Stimulated activated CD8-positive, alpha-beta memory T cell treated with anti-CD3 and anti-CD28 coated beads, Interleukin-7, amount 100 ng/mL, for 1 hour (primary cell): ENCODE measurements around the gene LIF.
A peak's percentile ranks its signal among the peaks of the same experiment; 100 is the strongest.

ENCODE experiments used
- DNase-seq, 2 donors: peaks; one replicate each; pipeline ENCODE4 v3.0.0-alpha.2; 2020; ENCODE audit warnings: low read depth in 2 of 2

The LIF gene

DNA sequence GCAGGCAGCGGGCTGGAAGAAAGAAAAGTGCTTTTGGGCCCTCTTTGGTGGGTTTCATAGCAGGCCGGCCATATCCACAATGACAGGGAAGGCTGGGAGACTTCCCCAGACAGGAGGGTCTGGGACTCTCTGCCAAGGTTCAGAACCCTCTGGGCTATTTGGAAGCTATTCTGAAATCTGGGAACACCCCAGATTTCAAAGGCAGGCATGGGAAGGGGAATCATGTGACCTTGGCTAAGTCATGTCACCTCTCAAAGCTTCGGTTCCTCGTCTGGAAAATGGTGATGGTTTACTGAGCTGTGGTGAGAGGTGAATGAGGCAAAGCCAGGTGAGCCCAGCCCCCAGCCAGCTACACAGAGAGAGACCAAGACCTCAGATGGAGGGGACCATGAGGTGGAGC lies 38.1 kb upstream of the LIF start:
- no peak for DNase-seq

DNA sequence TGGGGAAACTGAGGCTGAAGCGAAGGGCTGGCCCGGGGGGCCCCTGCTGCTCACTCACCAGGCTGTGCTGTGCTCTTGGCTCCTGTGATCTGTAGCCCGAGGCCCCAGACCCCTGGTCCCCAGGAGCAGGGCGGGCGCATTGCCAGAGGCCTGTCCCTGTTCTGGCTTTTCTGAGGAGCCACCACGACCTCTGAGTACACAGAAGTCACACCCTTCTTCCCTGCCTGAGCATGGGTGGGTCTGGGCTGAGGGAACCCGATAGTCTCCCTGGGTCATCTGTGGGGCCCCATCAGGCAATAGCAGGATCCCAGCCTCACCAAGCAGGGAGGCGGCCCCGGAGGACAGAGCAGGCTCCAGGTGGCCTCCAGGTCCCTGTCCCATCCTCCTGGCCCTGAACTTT lies 37.6 kb upstream of the LIF start:
- no peak for DNase-seq

DNA sequence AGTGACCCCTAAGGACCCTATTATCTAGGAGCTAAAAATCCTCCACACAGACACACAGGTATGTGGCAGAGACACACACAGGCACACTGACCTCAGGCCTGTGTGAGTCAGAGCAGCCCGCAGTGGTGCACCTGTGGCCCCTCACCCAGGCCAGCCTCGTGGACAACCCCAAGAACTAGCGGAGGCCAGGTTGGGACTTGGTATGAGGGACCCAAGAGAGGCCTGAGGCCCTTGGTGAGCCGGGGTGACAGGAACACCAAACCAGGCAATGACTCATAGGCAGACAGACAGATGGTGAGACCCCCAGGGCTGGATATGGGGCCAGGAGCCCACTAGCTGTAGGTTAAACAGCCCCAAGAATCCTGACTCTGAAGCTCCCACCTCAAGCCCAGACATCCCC lies 36.8 kb upstream of the LIF start:
- DNase-seq = no peak

- no peak for DNase-seq
Measured at GRCh38 chr22:30282616-30283046, 36.1 kb upstream of the LIF start.

- DNase-seq = no peak
Measured at GRCh38 chr22:30280505-30280904, 33.9 kb upstream of the LIF start.

DNA sequence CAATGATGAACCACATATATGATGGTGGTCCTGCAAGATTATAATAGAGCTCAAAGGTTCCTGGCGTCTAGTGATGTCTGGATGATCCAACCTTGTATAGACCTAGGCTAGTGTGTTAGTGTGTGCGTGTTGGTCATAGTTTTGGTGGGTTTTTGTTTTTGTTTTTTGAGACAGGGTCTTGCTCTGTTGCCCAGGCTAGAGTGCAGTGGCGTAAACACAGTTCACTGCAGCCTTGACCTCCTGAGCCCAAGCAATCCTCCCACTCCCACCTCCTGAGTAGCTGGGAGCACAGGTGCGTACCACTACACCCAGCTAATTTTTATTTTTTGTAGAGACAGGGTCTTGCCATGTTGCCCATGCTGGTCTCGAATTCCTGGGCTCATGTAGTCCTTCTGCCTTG lies 33.4 kb upstream of the LIF start:
- DNase-seq = no peak

DNA sequence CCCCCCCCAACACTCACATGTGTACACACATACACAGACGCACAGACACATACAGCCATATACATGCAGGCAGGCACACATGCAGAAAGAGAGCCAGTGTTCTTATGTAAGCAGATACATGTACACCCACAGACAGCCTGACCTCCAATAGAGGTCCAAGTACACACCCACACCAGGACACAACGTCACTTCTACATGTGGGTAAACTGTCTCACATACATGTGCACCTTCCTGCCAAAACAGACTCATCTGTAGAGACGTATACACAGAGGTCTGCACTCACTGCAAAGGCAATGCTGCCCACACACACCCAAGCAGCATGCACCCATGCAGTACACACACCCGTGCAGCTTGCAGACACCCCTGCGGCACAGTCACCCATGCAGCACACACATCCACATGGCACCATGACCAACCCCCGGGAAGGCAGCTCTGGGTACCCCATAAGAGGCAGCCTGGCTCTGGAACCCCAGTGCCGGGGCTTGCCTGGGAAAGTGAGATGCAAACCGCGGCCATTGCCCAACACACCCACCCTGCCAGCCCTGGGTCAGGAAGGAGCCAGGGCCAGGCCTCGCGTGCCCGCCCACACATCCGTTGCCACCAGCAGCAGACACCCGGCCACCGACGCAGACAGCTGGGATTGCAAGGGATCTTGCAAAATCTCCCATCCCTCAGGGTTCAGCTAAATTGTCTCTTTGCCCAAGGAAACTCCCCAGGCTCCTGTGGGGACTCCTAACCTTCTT lies 32.7 kb upstream of the LIF start:
- DNase-seq = no peak

DNA sequence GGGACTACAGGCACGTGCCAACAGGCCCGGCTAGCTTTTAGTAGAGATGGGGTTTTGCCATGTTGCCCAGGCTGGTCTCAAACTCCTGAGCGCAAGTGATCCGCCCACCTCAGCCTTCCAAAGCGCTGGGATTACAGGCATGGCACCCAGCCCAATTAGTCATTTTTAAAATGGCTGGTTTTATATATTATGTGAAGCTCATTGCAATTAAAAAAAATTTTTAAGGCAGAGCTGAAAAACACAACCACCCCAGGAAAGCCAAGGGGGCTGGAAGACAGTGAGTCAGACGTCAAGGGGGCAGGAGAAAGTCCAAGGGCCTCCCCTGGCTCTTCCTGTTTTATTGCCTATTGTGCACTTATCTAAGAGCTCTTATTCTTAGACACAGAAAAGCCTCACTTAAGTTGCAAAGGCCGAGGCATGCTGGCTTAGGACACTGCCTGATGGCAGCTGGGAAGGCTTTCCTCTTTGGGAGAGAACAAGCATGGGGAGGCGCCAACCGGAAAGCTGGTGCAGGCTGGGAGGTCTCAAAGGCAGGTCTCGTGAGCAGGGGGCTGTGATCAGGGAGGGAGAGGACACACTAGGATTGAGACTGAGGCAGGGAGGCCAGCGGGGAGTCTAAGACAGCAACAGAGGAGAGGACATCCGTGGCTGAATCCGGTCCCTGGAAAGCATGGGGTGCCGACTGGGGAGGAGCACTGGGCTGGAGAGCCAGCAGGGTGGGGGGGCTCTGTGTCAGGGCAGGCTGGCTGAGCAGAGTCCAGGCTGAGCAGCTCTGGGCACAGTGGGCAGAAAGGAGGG lies 31.2 kb upstream of the LIF start:
- DNase-seq = no peak

- DNase-seq = no peak
Measured at GRCh38 chr22:30276039-30276438, 29.5 kb upstream of the LIF start.

- DNase-seq = no peak
Measured at GRCh38 chr22:30275625-30276024, 29.1 kb upstream of the LIF start.

DNA sequence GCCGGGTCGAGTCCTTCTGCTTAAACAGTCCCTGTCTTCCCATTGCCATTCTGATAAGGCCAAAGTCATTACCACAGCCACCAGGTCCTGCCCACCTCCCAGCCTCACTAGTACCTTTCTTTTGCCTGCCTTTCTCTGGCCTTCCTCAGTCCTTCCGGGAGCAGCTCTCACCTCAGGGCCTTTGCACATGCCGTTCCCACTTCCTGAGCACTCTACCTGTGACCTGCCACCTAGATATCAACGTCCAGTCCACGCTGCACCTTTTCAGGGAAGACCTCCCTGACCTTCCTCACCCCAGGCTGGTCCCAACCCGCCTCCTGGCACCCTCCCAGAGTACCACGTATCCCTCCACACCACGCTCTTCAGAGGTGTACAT lies 27.9 kb upstream of the LIF start:
- no peak for DNase-seq

- no peak for DNase-seq
Measured at GRCh38 chr22:30273711-30274436, 27.3 kb upstream of the LIF start.

DNA sequence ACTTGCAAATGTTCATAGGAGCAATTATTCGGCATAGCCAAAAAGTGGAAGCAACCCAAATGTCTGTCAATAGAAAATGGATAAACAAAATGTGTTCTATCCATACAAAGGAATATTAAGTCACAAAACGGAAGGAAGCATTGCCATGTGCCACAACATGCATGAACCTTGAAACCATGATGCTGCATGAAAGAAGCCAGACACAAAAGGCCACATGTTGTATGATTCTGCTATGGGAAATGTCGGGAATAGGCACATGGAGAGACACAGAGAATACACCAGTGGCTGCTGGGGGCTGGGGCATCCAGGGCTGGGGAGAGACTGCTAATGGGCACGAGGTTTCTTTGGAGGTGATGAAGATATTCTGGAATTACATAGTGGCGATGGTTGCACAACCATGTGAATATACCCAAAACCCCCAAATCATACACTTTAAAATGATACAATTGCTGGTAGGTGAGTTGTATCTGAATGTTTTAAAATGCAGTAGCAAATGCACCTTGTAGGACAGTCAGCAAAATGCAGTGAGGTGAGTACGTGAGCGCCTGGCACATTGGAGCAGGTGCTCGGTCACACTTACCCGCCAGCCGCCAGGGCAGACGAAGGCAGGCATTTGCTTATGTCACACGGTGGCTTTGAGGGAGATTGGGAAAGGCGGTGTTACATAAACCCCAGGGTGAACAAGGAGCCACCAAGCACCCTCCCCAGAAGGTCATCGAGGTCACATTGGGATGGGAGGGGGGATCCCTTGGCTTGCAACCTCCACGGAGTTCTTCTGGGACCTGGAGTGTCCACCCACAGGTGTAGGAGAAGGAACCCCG lies 26.4 kb upstream of the LIF start:
- no peak for DNase-seq

- no peak for DNase-seq
Measured at GRCh38 chr22:30270832-30271231, 24.3 kb upstream of the LIF start.

DNA sequence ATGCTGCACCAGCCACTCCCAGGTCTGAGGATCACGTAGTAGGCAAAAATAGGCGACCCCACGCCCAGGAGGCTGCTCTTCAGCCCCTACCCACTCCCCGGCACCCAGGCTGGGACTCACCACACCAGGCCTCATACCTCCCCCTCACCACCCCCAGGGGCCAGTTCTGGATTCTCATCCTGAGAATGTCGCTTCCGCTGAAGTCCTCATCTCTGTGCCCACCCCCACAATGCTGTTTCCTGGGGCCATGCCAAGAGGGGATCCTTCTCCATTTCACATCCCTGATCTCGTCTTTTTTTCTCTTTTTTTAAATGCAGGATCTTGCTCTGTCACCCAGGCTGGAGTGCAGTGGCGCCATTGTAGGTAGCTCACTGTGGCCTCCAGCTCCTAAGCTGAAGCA lies 21.8 kb upstream of the LIF start:
- no peak for DNase-seq

- DNase-seq = no peak
Measured at GRCh38 chr22:30267382-30268302, 21.1 kb upstream of the LIF start.

DNA sequence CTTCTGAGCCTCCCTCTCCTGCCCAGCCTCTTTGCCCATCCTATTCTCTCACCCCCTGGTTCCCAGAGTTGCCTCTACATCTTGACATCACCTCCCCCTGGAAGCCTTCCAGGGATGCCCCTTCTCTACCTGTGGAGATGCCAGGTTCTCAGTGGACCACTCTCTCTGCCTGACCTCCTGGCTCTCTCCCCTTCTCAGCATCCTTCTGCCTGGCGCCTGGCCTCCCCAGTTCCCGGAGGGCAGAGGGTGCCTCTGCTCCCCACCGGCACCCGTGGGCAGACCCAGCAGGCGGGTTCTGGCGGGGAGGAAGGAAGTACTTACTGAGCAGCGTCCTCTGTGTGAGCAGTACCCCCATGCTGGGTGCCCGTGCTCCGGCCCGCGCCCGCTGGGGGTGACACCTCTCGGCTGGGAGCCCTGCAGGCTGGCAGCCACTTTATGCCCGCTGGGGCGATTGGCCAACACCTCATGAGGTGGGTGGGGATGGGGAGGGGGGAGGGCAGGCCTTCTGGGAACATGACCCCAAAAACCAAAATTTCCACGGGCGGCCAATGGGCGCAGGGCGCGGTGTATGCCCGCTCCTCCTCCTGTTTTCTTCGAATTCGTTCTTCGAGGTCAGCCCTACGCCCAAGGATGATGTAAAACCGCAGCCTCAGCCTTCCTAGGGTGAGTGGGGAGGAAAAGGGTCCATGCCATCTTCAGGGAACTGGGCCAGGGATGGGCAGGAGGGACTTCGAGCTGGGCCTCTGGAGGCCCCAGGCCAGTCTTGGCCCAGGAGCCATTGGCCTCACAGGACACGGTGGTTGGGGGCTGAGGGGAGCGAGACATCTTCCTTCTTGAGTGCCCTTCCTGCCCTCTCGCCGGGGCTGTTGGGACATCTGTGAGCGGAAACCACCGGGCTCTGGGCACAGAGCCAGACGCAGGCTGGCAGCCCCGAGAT lies 20.2 kb upstream of the LIF start, which contains the start of gene OSM:
Gene OSM, minus strand, starts transcription at position 407 of the 937 bp plus-strand sequence. Its CDS starts 52 bp downstream, at position 355.
- peak; percentile 49 to 51 for DNase-seq

DNA sequence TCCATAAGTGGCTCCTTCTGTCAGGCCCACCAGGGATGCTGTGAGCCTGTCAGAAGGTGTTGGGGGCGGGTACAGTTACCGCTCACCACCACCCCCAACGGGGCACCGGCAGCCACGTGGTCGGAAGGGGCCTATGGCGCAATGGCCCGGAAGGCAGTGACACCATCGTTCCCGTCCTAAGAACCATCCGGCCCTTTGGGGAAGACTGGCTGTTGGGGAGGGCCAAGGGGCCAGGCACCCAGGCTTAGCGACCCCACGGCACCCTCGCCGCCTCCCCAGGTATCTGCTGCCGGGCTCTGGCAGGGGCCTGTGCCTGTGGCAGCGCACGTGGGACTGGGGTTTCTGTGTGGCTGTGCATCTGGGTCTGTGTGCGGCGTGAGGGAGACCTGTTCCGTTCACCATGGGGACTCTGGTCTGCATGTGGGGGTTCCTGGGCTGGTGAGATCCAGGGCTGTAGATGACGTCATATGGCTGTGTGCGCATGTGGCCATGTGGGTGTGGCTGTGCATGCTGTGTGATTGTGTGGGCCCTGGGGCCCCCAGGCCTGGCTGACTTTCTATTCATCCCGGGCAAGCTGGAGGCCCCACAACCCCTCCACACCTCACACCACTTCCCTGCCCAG lies 19.4 kb upstream of the LIF start:
- DNase-seq = peak; percentile 55 to 72

GRCh38 chr22:30265131-30265720 lies 18.7 kb upstream of the LIF start:
- no peak for DNase-seq
